Prostate gland (tissue), 2 donors: ENCODE data around the gene TBC1D14. TPM values are rescaled to one million over a fixed set of nuclear protein-coding genes. Genes with fewer than 3 reads are reported as not detected.
A peak's percentile ranks its signal among the peaks of the same experiment; 100 is the strongest.

ENCODE experiments used
- DNase-seq: peaks from one replicate; pipeline ENCODE4 v3.0.0-alpha.2; 2019; ENCODE audit warnings: low spot score
- H3K27ac ChIP-seq, 2 donors: fragments of 200-600 bp; sonication (generic); 2 replicates each; pipeline ENCODE4 v1.5.1; 2017 to 2019
- H3K27me3 ChIP-seq: fragments of 200-600 bp; sonication (generic); replicated peaks from 2 replicates; pipeline ENCODE4 v1.5.1; 2019; ENCODE audit not compliant: insufficient read depth
- H3K36me3 ChIP-seq, 2 donors: fragments of 200-600 bp; sonication (generic); 1 replicate in 1 of 2; 2 replicates in 1 of 2; pipeline versions ENCODE4 v1.5.1 to v1.8.1; 2017 to 2019
- H3K4me1 ChIP-seq: fragments of 200-600 bp; sonication (generic); replicated peaks from 2 replicates; pipeline ENCODE4 v1.5.1; 2019
- H3K4me3 ChIP-seq, 2 donors: fragments of 200-600 bp; sonication (generic); 2 replicates each; pipeline ENCODE4 v1.5.1; 2017 to 2019
- H3K9me3 ChIP-seq: fragments of 200-600 bp; sonication (generic); 2 replicates; pipeline ENCODE4 v1.5.1; 2017
- CTCF ChIP-seq, 4 experiments: fragments of 200-600 bp in 2 of 4; fragments of 450-650 bp in 2 of 4; sonication (generic) in 2 of 4; IDR thresholded peaks; 1 replicate in 3 of 4; 2 replicates in 1 of 4; pipeline ENCODE4 v1.5.1; 2016 to 2019; ENCODE audit warnings: antibody characterized with exemption in 4 of 4, mild to moderate bottlenecking in 2 of 4, moderate library complexity in 2 of 4
- POLR2A ChIP-seq: fragments of 450-650 bp; IDR thresholded peaks from one replicate; pipeline ENCODE4 v1.6.1; 2016; ENCODE audit warnings: antibody characterized with exemption, mild to moderate bottlenecking
- POLR2AphosphoS5 ChIP-seq: sonication (generic); formaldehyde crosslinking; IDR thresholded peaks from one replicate; pipeline ENCODE4 v1.6.1; 2017; ENCODE audit warnings: antibody characterized with exemption
- WGBS: methylation state at CpG from one replicate; pipeline ENCODE4 v1.1.5; 2018; 5-methylcytosine and 5-hydroxymethylcytosine counted together
- intact Hi-C: fragments of 100-400 bp; cut with DNase I; formaldehyde crosslinking; loops from one replicate; pipeline ENCODE4 v1.14.2; 2022
- total RNA-seq, 2 donors: library from RNA; depleted of rRNA; stranded (reverse); fragments of >200 nt; gene quantifications; one replicate each; pipeline ENCODE4 v1.1.0, GENCODE V29; 2016

Gene TBC1D14
- total RNA-seq, 2 donors from 2014 or later: 56.2 to 90.5 TPM

- 82% methylated on average over 13 of the region's 13 CpGs for WGBS
- intact Hi-C loops: loop anchor here (5.0 to 10.0 kb wide), 3 partner anchors 57 to 270 kb away; partner anchors contain the start of genes BLOC1S4, KIAA0232 and TADA2B
Observed at GRCh38 chr4:6984612-6985425, 75.2 kb downstream of the TBC1D14 start.

GRCh38 chr4:6986072-6986780, 76.6 kb downstream of the TBC1D14 start:
- Histone ChIP-seq H3K4me1 (peaks cover 7% of the 10 kb centered on the region), H3K36me3 (no peaks in the 10 kb centered on the region)

More at GRCh38 chr4:6984612-6985425, 75.2 kb downstream of the TBC1D14 start:
- DNase-seq: no peak
- no peaks in the 10 kb centered on the region for H3K36me3 ChIP-seq
- H3K9me3 ChIP-seq: no peaks in the 10 kb centered on the region
- no peaks in the 10 kb centered on the region for H3K27me3 ChIP-seq
- no peak overlapping the region for H3K27ac ChIP-seq
- peaks cover 6% of the 10 kb centered on the region for H3K4me1 ChIP-seq
- TF ChIP-seq POLR2A (no peak), POLR2AphosphoS5 (no peak), CTCF (IDR thresholded peaks at IDR 0.05) (no peak)
- no peak overlapping the region for H3K4me3 ChIP-seq

GRCh38 chr4:6986781-6987587, 77.4 kb downstream of the TBC1D14 start:
- DNase-seq: peak; percentile 96
- no peaks in the 10 kb centered on the region for H3K36me3 ChIP-seq
- TF ChIP-seq POLR2AphosphoS5 (peak; percentile 81), POLR2A (peak; percentile 68), CTCF (IDR thresholded peaks at IDR 0.05) (peak in 1 of 4 experiments; percentile 28)
- H3K27ac ChIP-seq: peak overlapping the region; percentile 93 to 96
- under 1% methylated on average over 28 of the region's 78 CpGs for WGBS
- no peaks in the 10 kb centered on the region for H3K27me3 ChIP-seq
- no peaks in the 10 kb centered on the region for H3K9me3 ChIP-seq
- intact Hi-C loops: loop anchor here (2.0 to 10.0 kb wide), 5 partner anchors 55 to 272 kb away; partner anchors contain the start of genes BLOC1S4, GRPEL1, KIAA0232 and TADA2B
- H3K4me3 ChIP-seq: peak overlapping the region; percentile 54 to 74
- H3K4me1 ChIP-seq: peaks cover 15% of the 10 kb centered on the region

More at GRCh38 chr4:6986072-6986780, 76.6 kb downstream of the TBC1D14 start:
- Histone ChIP-seq H3K9me3 (no peaks in the 10 kb centered on the region), H3K27me3 (no peaks in the 10 kb centered on the region), H3K27ac (peak overlapping the region; percentile 93 to 96), H3K4me3 (peak overlapping the region; percentile 54 to 74)
- under 1% methylated on average over 28 of the region's 28 CpGs for WGBS
- peak; percentile 50 for DNase-seq
- TF ChIP-seq CTCF (IDR thresholded peaks at IDR 0.05) (no peak), POLR2A (no peak), POLR2AphosphoS5 (no peak)
- intact Hi-C loops: loop anchor here (2.0 to 10.0 kb wide), 5 partner anchors 56 to 271 kb away; partner anchors contain the start of genes BLOC1S4, GRPEL1, KIAA0232 and TADA2B

- H3K9me3 ChIP-seq: no peaks in the 10 kb centered on the region
- no peaks in the 10 kb centered on the region for H3K36me3 ChIP-seq
- H3K27me3 ChIP-seq: no peaks in the 10 kb centered on the region
- WGBS: 3% methylated on average over 17 of the region's 17 CpGs
- intact Hi-C loops: loop anchor here (2.0 to 10.0 kb wide), 5 partner anchors 55 to 273 kb away; partner anchors contain the start of genes BLOC1S4, GRPEL1, KIAA0232 and TADA2B
- no peak for DNase-seq
- peaks cover 19% of the 10 kb centered on the region for H3K4me1 ChIP-seq
- peak overlapping the region; percentile 93 to 96 for H3K27ac ChIP-seq
- TF ChIP-seq POLR2A: no peak
- peak overlapping the region; percentile 54 to 74 for H3K4me3 ChIP-seq
Observed at GRCh38 chr4:6987588-6987961, 77.9 kb downstream of the TBC1D14 start.
